HEK293 (cell line): Measurements from ENCODE around the gene CELF4.

Experiments used
- CTCF ChIA-PET: fragments of 350-600 bp; formaldehyde crosslinking; extraction: SDS; loops from one replicate; lab custom pipeline; 2021; ENCODE audit warnings: antibody characterized with exemption; lab: Yijun Ruan, JAX
- POLR2A ChIA-PET: fragments of 300-600 bp; formaldehyde crosslinking; extraction: SDS; loops from one replicate; lab custom pipeline; 2020; ENCODE audit warnings: antibody characterized with exemption, inconsistent platforms; lab: Yijun Ruan, JAX
- H3K27ac ChIP-seq: fragments of 200-500 bp; sonication (Bioruptor generic); 2 replicates; pipeline ENCODE4 v1.5.1; 2014; ENCODE audit warnings: low read depth, low read length, control low read depth, inconsistent platforms; ENCODE audit errors: extremely low read depth
- H3K36me3 ChIP-seq, 2 experiments: fragments of 200-500 bp in 1 of 2; sonication (Bioruptor generic) in 1 of 2; 1 replicate in 1 of 2; 2 replicates in 1 of 2; pipeline ENCODE4 v1.5.1; 2014 to 2017; ENCODE audit warnings: inconsistent platforms in 2 of 2, low read length in 2 of 2; ENCODE audit not compliant: control insufficient read depth in 2 of 2, insufficient read depth in 1 of 2
- H3K4me1 ChIP-seq: fragments of 200-500 bp; sonication (Bioruptor generic); 2 replicates; pipeline ENCODE4 v1.5.1; 2014; ENCODE audit warnings: mild to moderate bottlenecking, low read length, inconsistent platforms; ENCODE audit not compliant: control insufficient read depth, insufficient read depth
- H3K4me3 ChIP-seq: 2 replicates; pipeline ENCODE4 v1.5.1; 2011; ENCODE audit warnings: low read depth, mild to moderate bottlenecking, control low read depth, low read length, moderate library complexity
- H3K9me3 ChIP-seq: fragments of 200-500 bp; sonication (Bioruptor generic); 2 replicates; pipeline ENCODE4 v1.5.1; 2014; ENCODE audit warnings: low read depth, low read length, inconsistent platforms; ENCODE audit not compliant: control insufficient read depth, insufficient read depth
- BCL11B ChIP-seq: fragments of 450-650 bp; formaldehyde crosslinking; IDR thresholded peaks from 2 replicates; pipeline ENCODE4 v1.5.1; 2016; ENCODE audit warnings: low read depth, missing biosample characterization, missing genetic modification characterization
- BCL6B ChIP-seq: fragments of 450-650 bp; formaldehyde crosslinking; IDR thresholded peaks from 2 replicates; pipeline ENCODE4 v1.5.1; 2017; ENCODE audit warnings: missing biosample characterization, missing genetic modification characterization
- EGR2 ChIP-seq: fragments of 450-650 bp; formaldehyde crosslinking; IDR thresholded peaks from 2 replicates; pipeline ENCODE4 v1.5.1; 2016; ENCODE audit warnings: low read depth, missing biosample characterization, missing genetic modification characterization
- GLIS2 ChIP-seq: fragments of 450-650 bp; formaldehyde crosslinking; IDR thresholded peaks from 2 replicates; pipeline ENCODE4 v1.5.1; 2016; ENCODE audit warnings: missing biosample characterization, missing genetic modification characterization
- KLF9 ChIP-seq: fragments of 450-650 bp; formaldehyde crosslinking; IDR thresholded peaks from 2 replicates; pipeline ENCODE4 v1.5.1; 2016; ENCODE audit warnings: missing biosample characterization, missing genetic modification characterization, low read depth
- MYNN ChIP-seq: fragments of 450-650 bp; formaldehyde crosslinking; IDR thresholded peaks from 2 replicates; pipeline ENCODE4 v1.5.1; 2016; ENCODE audit warnings: missing biosample characterization, missing genetic modification characterization, borderline replicate concordance
- SCRT1 ChIP-seq: fragments of 450-650 bp; formaldehyde crosslinking; IDR thresholded peaks from 2 replicates; pipeline ENCODE4 v1.5.1; 2016; ENCODE audit warnings: missing biosample characterization, missing genetic modification characterization, borderline replicate concordance
- ZBTB26 ChIP-seq: fragments of 450-650 bp; formaldehyde crosslinking; optimal IDR thresholded peaks from 2 replicates; pipeline ENCODE3; 2016; ENCODE audit warnings: missing biosample characterization, mild to moderate bottlenecking, missing genetic modification characterization
- ZEB2 ChIP-seq: fragments of 450-650 bp; formaldehyde crosslinking; IDR thresholded peaks from 2 replicates; pipeline ENCODE4 v1.5.1; 2016; ENCODE audit warnings: missing biosample characterization, missing genetic modification characterization
- ZFHX2 ChIP-seq: fragments of 450-650 bp; formaldehyde crosslinking; conservative IDR thresholded peaks from 2 replicates; pipeline ENCODE4 v1.5.1; 2016; ENCODE audit warnings: missing biosample characterization, missing genetic modification characterization
- ZNF19 ChIP-seq: fragments of 450-650 bp; formaldehyde crosslinking; IDR thresholded peaks from 2 replicates; pipeline ENCODE4; 2016; ENCODE audit warnings: missing biosample characterization, missing genetic modification characterization, low read depth
- ZNF202 ChIP-seq: fragments of 450-650 bp; formaldehyde crosslinking; IDR thresholded peaks from 2 replicates; pipeline ENCODE4 v1.5.1; 2016; ENCODE audit warnings: missing biosample characterization, missing genetic modification characterization, borderline replicate concordance
- ZNF211 ChIP-seq: fragments of 450-650 bp; formaldehyde crosslinking; IDR thresholded peaks from 2 replicates; pipeline ENCODE4 v1.5.1; 2016; ENCODE audit warnings: low read depth, missing biosample characterization, missing genetic modification characterization
- ZNF416 ChIP-seq: fragments of 450-650 bp; formaldehyde crosslinking; IDR thresholded peaks from 2 replicates; pipeline ENCODE4 v1.5.1; 2016; ENCODE audit warnings: missing biosample characterization, missing genetic modification characterization
- ZNF518A ChIP-seq: fragments of 450-650 bp; formaldehyde crosslinking; conservative IDR thresholded peaks from 2 replicates; pipeline ENCODE4 v1.5.1; 2016; ENCODE audit warnings: low read depth, missing biosample characterization, missing genetic modification characterization
- ZNF610 ChIP-seq: fragments of 450-650 bp; formaldehyde crosslinking; IDR thresholded peaks from 2 replicates; pipeline ENCODE4 v1.5.1; 2016; ENCODE audit warnings: missing biosample characterization, missing genetic modification characterization, borderline replicate concordance
- ZNF624 ChIP-seq: fragments of 450-650 bp; formaldehyde crosslinking; IDR thresholded peaks from 2 replicates; pipeline ENCODE4 v1.5.1; 2017; ENCODE audit warnings: missing biosample characterization, missing genetic modification characterization
- ZNF626 ChIP-seq: fragments of 450-650 bp; sonication (Bioruptor Pico); formaldehyde crosslinking; IDR thresholded peaks from 2 replicates; pipeline ENCODE4 v1.5.1; 2018; ENCODE audit warnings: missing biosample characterization, missing genetic modification characterization, inconsistent platforms
- ZNF707 ChIP-seq: fragments of 450-650 bp; formaldehyde crosslinking; IDR thresholded peaks from 2 replicates; pipeline ENCODE4 v1.5.1; 2016; ENCODE audit warnings: missing biosample characterization, missing genetic modification characterization
- ZNF768 ChIP-seq: fragments of 450-650 bp; formaldehyde crosslinking; IDR thresholded peaks from 2 replicates; pipeline ENCODE4 v1.5.1; 2018; ENCODE audit warnings: missing biosample characterization, mild to moderate bottlenecking, missing genetic modification characterization
- ZNF776 ChIP-seq: fragments of 450-650 bp; formaldehyde crosslinking; IDR thresholded peaks from 2 replicates; pipeline ENCODE4 v1.5.0; 2017; ENCODE audit warnings: missing biosample characterization, missing genetic modification characterization, borderline replicate concordance
- ZNF830 ChIP-seq: fragments of 450-650 bp; IDR thresholded peaks from 2 replicates; pipeline ENCODE4 v1.5.0; 2018; ENCODE audit warnings: missing biosample characterization, missing genetic modification characterization, low read depth, mild to moderate bottlenecking, moderate library complexity

Gene CELF4

GRCh38 chr18:37457753-37458152, 107.8 kb downstream of the CELF4 start:
- POLR2A ChIA-PET: no interaction called here
- Histone ChIP-seq H3K27ac (no peak overlapping the region), H3K4me3 (no peak overlapping the region), H3K36me3 (no peaks in the 10 kb centered on the region), H3K9me3 (no peaks in the 10 kb centered on the region), H3K4me1 (no peaks in the 10 kb centered on the region)
- no peak for TF ChIP-seq ZNF624 (tag by site-specific recombination)
- no peak for TF ChIP-seq ZBTB26 (tag by site-specific recombination)
- no peak for TF ChIP-seq ZNF211
- TF ChIP-seq ZNF416 (tag by site-specific recombination): no peak
- peak; percentile 73 for TF ChIP-seq EGR2 (tag by site-specific recombination)
- TF ChIP-seq BCL6B (tag by site-specific recombination): no peak
- no peak for TF ChIP-seq ZNF626 (tag by site-specific recombination)
- TF ChIP-seq KLF9 (tag by site-specific recombination): no peak
- no peak for TF ChIP-seq BCL11B
- TF ChIP-seq ZFHX2 (tag by site-specific recombination): peak; percentile 35
- no peak for TF ChIP-seq ZEB2 (tag by site-specific recombination)
- CTCF ChIA-PET: interaction anchor here (1.1 kb wide), 1 partner anchor 17 kb away, joined by 3 read pairs; no protein-coding TSS in a partner anchor

- no peaks in the 10 kb centered on the region for H3K9me3 ChIP-seq
- H3K4me1 ChIP-seq: no peaks in the 10 kb centered on the region
- no peak overlapping the region for H3K27ac ChIP-seq
- no peak overlapping the region for H3K4me3 ChIP-seq
- POLR2A ChIA-PET: no interaction called here
- CTCF ChIA-PET: no interaction called here
- H3K36me3 ChIP-seq: no peaks in the 10 kb centered on the region
- no peak for TF ChIP-seq ZNF707
- no peak for TF ChIP-seq MYNN
- no peak for TF ChIP-seq EGR2 (tag by site-specific recombination)
- TF ChIP-seq ZNF776 (tag by site-specific recombination): no peak
- no peak for TF ChIP-seq ZNF518A (tag by site-specific recombination)
- TF ChIP-seq ZNF830 (tag by site-specific recombination): no peak
- TF ChIP-seq ZNF768 (tag by site-specific recombination): no peak
- no peak for TF ChIP-seq ZNF610 (tag by site-specific recombination)
- TF ChIP-seq ZNF202: no peak
- TF ChIP-seq ZNF19: no peak
- no peak for TF ChIP-seq GLIS2 (tag by site-specific recombination)
- no peak for TF ChIP-seq SCRT1 (tag by site-specific recombination)
Observed at GRCh38 chr18:37457341-37457740, 108.3 kb downstream of the CELF4 start.
